Fibroblast of villous mesenchyme (primary cell): ENCODE results near the gene REEP1. TPM values are rescaled to one million over a fixed set of nuclear protein-coding genes. Genes with fewer than 3 reads are reported as not detected.

Source experiments
- DNase-seq: peaks from one replicate; pipeline ENCODE4 v3.0.0-alpha.2; 2010; ENCODE audit warnings: low read depth
- H3K4me3 ChIP-seq: 2 replicates; pipeline ENCODE4 v1.5.1; 2011; ENCODE audit warnings: low read depth, mild to moderate bottlenecking, low read length
- CTCF ChIP-seq: IDR thresholded peaks from 2 replicates; pipeline ENCODE4 v1.5.1; 2012; ENCODE audit warnings: low read depth, mild to moderate bottlenecking, low read length; ENCODE audit not compliant: insufficient read depth
- total RNA-seq: library from RNA; depleted of rRNA; stranded (reverse); fragments of >200 nt; gene quantifications from 2 replicates; pipeline ENCODE4 v1.2.3, GENCODE V29; 2012

The REEP1 gene
- total RNA-seq, 1 donor, result under 0.01 TPM

GRCh38 chr2:86243950-86244733 lies 93.3 kb downstream of the REEP1 start:
- H3K4me3 ChIP-seq, result no peak overlapping the region
- TF ChIP-seq CTCF, result no peak
- no peak for DNase-seq

- DNase-seq, result no peak
- TF ChIP-seq CTCF, result no peak
Measured at GRCh38 chr2:86243272-86243671, 94.2 kb downstream of the REEP1 start.

GRCh38 chr2:86241611-86242010 lies 95.8 kb downstream of the REEP1 start:
- DNase-seq, result no peak
- TF ChIP-seq CTCF, result no peak
- no peak overlapping the region for H3K4me3 ChIP-seq

More at GRCh38 chr2:86243272-86243671, 94.2 kb downstream of the REEP1 start:
- H3K4me3 ChIP-seq, result no peak overlapping the region

GRCh38 chr2:86240251-86240650 lies 97.2 kb downstream of the REEP1 start:
- no peak overlapping the region for H3K4me3 ChIP-seq
- no peak for TF ChIP-seq CTCF
- no peak for DNase-seq

GRCh38 chr2:86239745-86240144 lies 97.7 kb downstream of the REEP1 start:
- H3K4me3 ChIP-seq, result no peak overlapping the region
- no peak for TF ChIP-seq CTCF
- DNase-seq, result no peak

- no peak for TF ChIP-seq CTCF
- DNase-seq, result no peak
- no peak overlapping the region for H3K4me3 ChIP-seq
Measured at GRCh38 chr2:86239326-86239725, 98.1 kb downstream of the REEP1 start.

GRCh38 chr2:86238354-86238753 lies 99.1 kb downstream of the REEP1 start:
- TF ChIP-seq CTCF, result no peak
- no peak for DNase-seq
- no peak overlapping the region for H3K4me3 ChIP-seq
